Liver (tissue), 3 donors: ENCODE results near the gene SLC31A1.

ENCODE experiments used
- CTCF ChIP-seq: fragments of 150-350 bp; IDR thresholded peaks from 2 replicates; pipeline ENCODE4 v1.5.1; 2017; ENCODE audit warnings: improper control_type of control experiment, low read depth, low read length; ENCODE audit not compliant: missing input control
- EGR1 ChIP-seq, 2 donors: IDR thresholded peaks; 2 replicates each; pipeline ENCODE4 v1.6.1; 2016 to 2018; ENCODE audit warnings: antibody characterized with exemption in 2 of 2, low read depth in 2 of 2
- FOXA1 ChIP-seq: IDR thresholded peaks from 2 replicates; pipeline ENCODE4 v1.6.1; 2016; ENCODE audit warnings: antibody characterized with exemption
- GABPA ChIP-seq, 2 donors: IDR thresholded peaks in 1 of 2; conservative IDR thresholded peaks in 1 of 2; 2 replicates each; pipeline ENCODE4 v1.6.1; 2016; ENCODE audit warnings: antibody characterized with exemption in 2 of 2, mild to moderate bottlenecking in 1 of 2, moderate library complexity in 1 of 2
- MAX ChIP-seq: IDR thresholded peaks from 2 replicates; pipeline ENCODE4 v1.6.1; 2016; ENCODE audit warnings: antibody characterized with exemption
- NR2F2 ChIP-seq: IDR thresholded peaks from 2 replicates; pipeline ENCODE4 v1.6.1; 2016; ENCODE audit warnings: antibody characterized with exemption
- REST ChIP-seq: IDR thresholded peaks from 2 replicates; pipeline ENCODE4 v1.6.1; 2016; ENCODE audit warnings: antibody characterized with exemption, mild to moderate bottlenecking
- TAF1 ChIP-seq: conservative IDR thresholded peaks from 2 replicates; pipeline ENCODE4 v1.6.1; 2016; ENCODE audit warnings: antibody characterized with exemption, mild to moderate bottlenecking
- donor health status: healthy.
- donor health status: healthy.

- no peak for TF ChIP-seq CTCF
- no peak for TF ChIP-seq MAX
- no peak for TF ChIP-seq TAF1
- peak in 1 of 2 donors; percentile 42 for TF ChIP-seq GABPA (IDR thresholded peaks at IDR 0.05 in 1 of 2, conservative IDR thresholded peaks at IDR 0.05 in 1 of 2)
- TF ChIP-seq EGR1 (IDR thresholded peaks at IDR 0.05; ENCODE audit: low read depth in 2 of 2), result no peak
- TF ChIP-seq REST, result no peak
- TF ChIP-seq NR2F2, result no peak
- TF ChIP-seq FOXA1, result no peak
Measured at GRCh38 chr9:113228130-113228665, 6.9 kb downstream of the SLC31A1 start.
